HG03066 (cell line): ENCODE data around the gene CABP7.

Experiments
- ATAC-seq: cut with Tn5 transposase; IDR thresholded peaks from one replicate; pipeline ENCODE4 v1.9.1; 2021; ENCODE audit warnings: low read depth; ENCODE audit not compliant: unreplicated experiment

The CABP7 gene

GRCh38 chr22:29719899-29720645 is at the start of gene CABP7:
Gene CABP7 (plus strand): TSS chr22:29720003. CDS start chr22:29720425, 422 bp downstream.
- ATAC-seq, result no peak

- ATAC-seq, result no peak
Measured at GRCh38 chr22:29670626-29671025, 49.2 kb upstream of the CABP7 start.

DNA sequence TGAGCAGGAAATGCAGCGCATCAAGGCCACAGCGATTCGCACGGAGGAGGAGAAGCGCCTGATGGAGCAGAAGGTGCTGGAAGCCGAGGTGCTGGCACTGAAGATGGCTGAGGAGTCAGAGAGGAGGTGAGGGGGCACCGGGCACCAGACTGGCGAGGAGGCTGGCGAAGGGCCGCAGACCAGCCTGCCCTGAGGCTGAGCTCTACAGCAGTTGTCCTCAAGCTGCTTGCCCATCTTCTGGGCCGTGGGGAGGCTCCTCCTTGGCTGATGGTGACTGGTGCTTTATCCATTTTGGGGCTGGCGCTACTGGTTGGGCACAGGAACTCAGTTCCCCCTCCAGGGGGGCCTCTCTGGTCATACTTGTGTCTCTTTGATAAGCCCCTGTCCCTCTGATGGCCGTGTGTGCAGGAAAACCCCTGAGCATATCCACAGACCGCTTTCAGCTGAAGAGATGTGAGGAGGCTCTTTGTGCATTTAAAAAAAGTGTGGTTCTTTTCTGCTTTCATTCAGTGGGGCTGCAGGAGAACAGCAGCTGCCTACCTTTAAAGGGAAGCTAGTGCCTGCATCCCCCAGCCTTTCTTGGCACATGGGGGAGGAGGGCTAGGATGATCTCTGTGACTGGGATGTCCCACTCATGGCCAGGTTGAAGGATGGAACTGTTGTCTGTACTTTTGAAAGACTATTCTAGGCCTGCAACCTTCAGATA is 46.3 kb upstream of the CABP7 start:
- no peak for ATAC-seq

- no peak for ATAC-seq
Measured at GRCh38 chr22:29674121-29674520, 45.7 kb upstream of the CABP7 start.

GRCh38 chr22:29679316-29679715 is 40.5 kb upstream of the CABP7 start:
- no peak for ATAC-seq

DNA sequence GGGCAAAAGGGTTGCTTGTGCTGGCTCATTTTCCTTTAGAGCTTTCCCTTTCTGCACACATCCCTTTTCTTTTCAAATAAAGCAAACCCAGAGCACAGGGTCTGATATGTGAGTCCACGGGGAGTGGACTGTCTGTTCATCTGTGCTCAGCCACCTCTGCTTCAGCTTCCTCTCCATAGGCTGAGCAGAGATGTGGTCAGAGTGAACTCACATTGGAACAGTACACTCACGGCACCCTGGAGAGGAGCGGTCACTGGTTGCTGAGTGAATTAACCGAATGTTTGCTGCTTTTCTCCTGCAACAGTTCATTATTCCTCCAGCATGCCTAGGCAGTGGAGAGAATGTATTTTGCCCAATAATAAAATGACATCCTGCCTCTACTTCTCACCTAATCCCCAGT is 36.3 kb upstream of the CABP7 start:
- ATAC-seq, result no peak

DNA sequence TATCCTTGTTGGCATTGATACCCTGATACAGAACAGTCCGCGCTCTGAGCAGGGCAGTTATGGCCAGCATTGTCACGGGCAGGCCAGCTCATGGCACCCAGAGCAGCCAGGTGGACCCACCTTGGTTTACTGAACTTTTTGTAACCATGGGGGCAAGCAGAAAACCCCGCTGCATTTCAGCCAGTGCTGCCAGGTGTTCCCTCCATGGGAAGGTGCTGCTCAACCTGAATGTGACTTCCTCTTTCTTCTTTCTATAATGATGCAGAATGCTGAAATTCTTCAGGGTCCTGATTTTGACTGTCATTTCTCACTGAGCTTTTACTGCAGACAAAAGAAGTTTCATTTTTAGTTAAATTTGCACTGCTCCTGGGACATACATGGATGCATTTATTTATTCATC is 35.6 kb upstream of the CABP7 start:
- no peak for ATAC-seq

GRCh38 chr22:29689206-29689879 is 30.5 kb upstream of the CABP7 start:
- ATAC-seq, result no peak

DNA sequence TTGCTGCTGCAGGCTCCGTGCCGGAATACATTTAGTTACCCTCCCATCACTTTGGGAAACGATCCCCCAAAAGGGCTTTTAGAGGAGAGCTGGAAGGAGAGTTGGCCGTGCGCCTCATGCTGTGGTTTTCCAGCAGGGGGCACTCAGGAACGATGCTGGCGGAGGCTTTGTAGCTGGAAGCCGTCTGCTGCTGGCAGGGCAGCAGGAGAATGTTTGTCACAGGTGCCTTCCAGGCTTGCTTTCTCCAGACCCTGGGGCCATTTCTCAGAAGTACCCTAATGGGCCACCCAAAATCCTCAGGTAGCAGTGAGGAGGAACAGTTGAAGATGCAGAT is 30.0 kb upstream of the CABP7 start:
- ATAC-seq, result no peak

DNA sequence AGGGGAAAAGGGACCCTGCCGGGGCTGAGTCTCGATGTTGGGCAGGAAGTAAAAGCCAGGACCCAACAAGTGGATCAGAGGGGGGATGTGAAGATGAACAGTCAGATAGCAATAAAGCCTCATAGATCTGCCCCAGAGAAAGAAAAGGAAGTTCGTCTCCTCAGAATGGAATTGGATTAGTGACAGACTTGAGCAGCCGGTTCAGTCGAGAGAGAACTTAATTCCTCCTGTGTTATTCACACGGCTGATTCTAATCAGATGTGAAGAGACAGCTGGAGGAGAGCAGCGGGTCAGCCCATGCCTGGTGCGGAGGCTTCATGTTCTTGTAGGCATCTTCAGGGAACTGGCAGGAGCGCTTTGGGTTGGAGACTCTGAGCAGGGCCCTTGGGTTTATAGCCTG is 29.3 kb upstream of the CABP7 start:
- no peak for ATAC-seq

- ATAC-seq, result no peak
Measured at GRCh38 chr22:29691636-29692326, 28.0 kb upstream of the CABP7 start.

GRCh38 chr22:29692327-29692640 is 27.5 kb upstream of the CABP7 start:
- ATAC-seq, result no peak

DNA sequence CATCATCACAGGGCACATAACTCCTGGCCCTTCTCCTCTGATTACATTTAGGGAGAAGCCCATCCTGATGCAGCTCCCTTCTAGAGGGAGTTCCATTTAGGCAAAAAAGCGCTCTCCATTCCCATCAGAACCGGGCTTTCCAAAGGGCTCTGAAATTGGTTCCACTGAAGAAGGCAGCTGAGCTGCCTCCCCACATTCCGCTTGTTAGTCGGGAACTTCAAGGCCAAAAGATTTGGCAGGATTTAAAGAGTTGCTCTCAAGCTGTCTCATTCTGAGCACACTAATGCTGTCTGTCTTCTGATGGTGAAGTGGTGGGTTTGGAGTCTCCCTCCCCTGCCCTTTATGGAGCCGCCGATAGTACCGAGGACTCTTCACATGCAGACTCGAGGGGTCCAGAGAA is 26.6 kb upstream of the CABP7 start:
- ATAC-seq, result no peak

DNA sequence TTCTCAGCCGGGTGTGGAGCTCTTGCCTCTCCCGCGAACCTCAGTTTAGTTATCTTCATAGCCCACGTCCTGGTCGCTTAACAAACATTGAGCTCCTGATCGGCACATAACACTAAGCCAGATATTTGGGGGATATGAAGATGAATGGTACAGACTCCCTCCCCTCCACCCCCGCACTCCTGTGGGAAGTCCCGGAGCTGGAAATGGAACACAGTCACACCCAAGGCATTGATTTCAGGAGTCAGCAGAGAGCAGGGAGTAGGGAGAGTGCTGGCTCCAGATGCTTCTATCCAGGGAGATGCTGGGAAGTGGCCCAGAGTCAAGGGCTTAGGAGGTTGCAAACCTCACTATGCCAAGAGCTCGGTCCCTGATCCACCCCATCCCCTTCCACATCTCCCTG is 26.1 kb upstream of the CABP7 start:
- no peak for ATAC-seq

- ATAC-seq, result no peak
Measured at GRCh38 chr22:29695129-29695926, 24.5 kb upstream of the CABP7 start.

DNA sequence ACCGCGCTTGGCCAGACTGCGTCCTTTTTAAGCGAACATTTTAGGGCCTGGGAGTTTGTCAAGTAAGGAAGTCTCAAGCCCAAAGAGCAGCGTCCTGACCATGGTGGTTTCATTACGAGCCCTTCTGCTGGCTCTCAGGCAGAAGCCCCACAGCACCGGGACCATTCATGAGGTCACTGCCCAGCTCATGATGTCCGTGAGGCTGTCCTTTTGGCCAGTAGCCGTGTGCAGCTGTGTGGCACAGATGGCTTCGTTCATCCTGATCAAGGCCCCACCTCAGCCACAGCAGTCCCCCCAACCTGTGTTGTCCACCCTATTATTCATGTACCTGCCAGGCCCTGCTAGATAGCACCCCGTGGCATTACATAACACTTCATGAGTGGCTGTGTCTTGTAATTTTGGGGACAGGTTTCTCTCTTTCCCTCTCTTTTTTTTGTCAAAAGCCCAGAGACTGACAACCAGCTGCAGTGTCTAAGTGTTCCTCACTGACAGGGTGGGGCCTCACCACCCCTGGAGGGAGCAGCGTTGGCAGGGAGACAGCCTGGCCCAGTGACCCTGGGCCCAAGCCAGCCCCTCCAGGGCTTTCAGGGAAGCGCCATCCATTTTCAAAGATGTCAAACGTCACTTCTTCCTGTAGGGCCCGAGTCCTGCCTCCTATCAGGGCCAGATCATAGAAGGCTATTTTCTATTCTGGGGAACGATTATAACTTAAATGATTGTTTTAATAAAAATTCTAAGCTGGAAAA is 21.8 kb upstream of the CABP7 start:
- ATAC-seq, result no peak

- ATAC-seq, result no peak
Measured at GRCh38 chr22:29700206-29700899, 19.4 kb upstream of the CABP7 start.

DNA sequence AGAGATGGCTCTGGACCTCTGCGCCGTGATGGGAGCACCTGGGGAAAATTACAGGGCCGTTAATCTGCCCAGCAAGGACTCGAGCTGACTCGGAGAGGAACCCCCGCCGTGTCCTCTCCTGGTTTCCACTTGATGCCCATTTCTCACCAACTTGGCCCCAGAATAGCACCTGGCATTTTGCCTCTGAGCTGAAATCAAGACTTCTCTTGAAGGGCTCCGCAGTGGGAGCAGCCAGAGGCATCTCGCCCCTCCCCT is 19.0 kb upstream of the CABP7 start:
- no peak for ATAC-seq

GRCh38 chr22:29701155-29701999 is 18.4 kb upstream of the CABP7 start:
- no peak for ATAC-seq
